Eye (tissue), 1 donor: ENCODE data around the gene IL9.
A peak's percentile ranks its signal among the peaks of the same experiment; 100 is the strongest.

ENCODE experiments used
- DNase-seq: peaks from one replicate; pipeline ENCODE4 v3.0.0-alpha.2; 2015

Gene IL9

GRCh38 chr5:135895474-135896006 is at the start of gene IL9:
TSS of gene IL9 (minus strand) at chr5:135895841. CDS start at chr5:135895816, 25 bp downstream.
- no peak for DNase-seq

GRCh38 chr5:135944967-135945560 is 49.4 kb upstream of the IL9 start:
- peak; percentile 91 for DNase-seq

- no peak for DNase-seq
Observed at GRCh38 chr5:135944564-135944963, 48.9 kb upstream of the IL9 start.

GRCh38 chr5:135942202-135942771 is 46.6 kb upstream of the IL9 start:
- DNase-seq: no peak

- no peak for DNase-seq
Observed at GRCh38 chr5:135941711-135942110, 46.1 kb upstream of the IL9 start.

GRCh38 chr5:135937245-135937911 is 41.7 kb upstream of the IL9 start:
- DNase-seq: no peak

GRCh38 chr5:135934939-135935338 is 39.3 kb upstream of the IL9 start:
- peak; percentile 41 for DNase-seq

GRCh38 chr5:135930949-135931295 is 35.3 kb upstream of the IL9 start:
- DNase-seq: peak; percentile 37

GRCh38 chr5:135930029-135930948 is 34.6 kb upstream of the IL9 start:
- DNase-seq: peak; percentile 58

- DNase-seq: no peak
Observed at GRCh38 chr5:135921388-135921787, 25.7 kb upstream of the IL9 start.

GRCh38 chr5:135920199-135920598 is 24.6 kb upstream of the IL9 start:
- no peak for DNase-seq

- no peak for DNase-seq
Observed at GRCh38 chr5:135916638-135917263, 21.1 kb upstream of the IL9 start.

- no peak for DNase-seq
Observed at GRCh38 chr5:135915466-135916001, 19.9 kb upstream of the IL9 start.

- no peak for DNase-seq
Observed at GRCh38 chr5:135913713-135914626, 18.3 kb upstream of the IL9 start.

GRCh38 chr5:135905144-135905543 is 9.5 kb upstream of the IL9 start:
- DNase-seq: no peak

GRCh38 chr5:135901633-135902032 is 6.0 kb upstream of the IL9 start:
- no peak for DNase-seq

GRCh38 chr5:135900276-135900675 is 4.6 kb upstream of the IL9 start:
- no peak for DNase-seq

GRCh38 chr5:135898651-135899050 is 3.0 kb upstream of the IL9 start:
- no peak for DNase-seq

GRCh38 chr5:135894789-135895188 is 852 bp downstream of the IL9 start:
- DNase-seq: no peak

- peak; percentile 83 for DNase-seq
Observed at GRCh38 chr5:135894276-135894675, 1.4 kb downstream of the IL9 start.

GRCh38 chr5:135891791-135892190 is 3.9 kb downstream of the IL9 start:
- DNase-seq: peak; percentile 73
